Neuronal stem cell (in vitro differentiated cells): ENCODE data around the gene FOXO3. TPM values are rescaled to one million over a fixed set of nuclear protein-coding genes. Genes with fewer than 3 reads are reported as not detected.

Source experiments
- small RNA-seq: library from polyadenylated mRNA; stranded (forward); fragments of <200 nt; extraction: miRNeasy Mini kit (QIAGEN cat#:217004); gene quantifications from one replicate; pipeline ENCODE3, GENCODE V24; 2013; ENCODE audit not compliant: insufficient read depth

Gene FOXO3

Small RNAs within 50 kb of the gene (small RNA-seq; reads per million reads assigned to genes)
- gene AL391646.1 (not detected), gene SUMO2P8 (not detected)
